ENCODE measurements around the gene LEKR1.

DNA sequence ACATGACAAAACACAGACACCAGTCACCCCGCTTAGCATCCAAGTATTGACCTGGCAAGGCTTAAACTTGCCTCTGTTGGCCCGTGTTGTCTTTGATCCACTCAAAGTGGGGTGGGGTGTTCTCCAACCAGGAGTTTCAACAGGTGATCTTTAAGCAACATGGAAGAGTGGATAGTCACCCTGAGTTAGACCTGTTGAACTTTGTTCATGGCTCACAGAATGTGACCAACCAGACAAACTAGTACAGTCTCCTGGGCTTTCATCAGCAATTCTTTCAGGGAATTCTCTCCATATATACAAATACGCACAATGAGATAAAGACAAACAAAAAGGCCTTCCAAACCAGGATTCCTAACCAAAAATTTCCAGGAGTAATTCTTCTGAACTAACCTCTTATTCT, 11.9 kb downstream of the LEKR1 start:
- TF ChIP-seq, protein P1, sequence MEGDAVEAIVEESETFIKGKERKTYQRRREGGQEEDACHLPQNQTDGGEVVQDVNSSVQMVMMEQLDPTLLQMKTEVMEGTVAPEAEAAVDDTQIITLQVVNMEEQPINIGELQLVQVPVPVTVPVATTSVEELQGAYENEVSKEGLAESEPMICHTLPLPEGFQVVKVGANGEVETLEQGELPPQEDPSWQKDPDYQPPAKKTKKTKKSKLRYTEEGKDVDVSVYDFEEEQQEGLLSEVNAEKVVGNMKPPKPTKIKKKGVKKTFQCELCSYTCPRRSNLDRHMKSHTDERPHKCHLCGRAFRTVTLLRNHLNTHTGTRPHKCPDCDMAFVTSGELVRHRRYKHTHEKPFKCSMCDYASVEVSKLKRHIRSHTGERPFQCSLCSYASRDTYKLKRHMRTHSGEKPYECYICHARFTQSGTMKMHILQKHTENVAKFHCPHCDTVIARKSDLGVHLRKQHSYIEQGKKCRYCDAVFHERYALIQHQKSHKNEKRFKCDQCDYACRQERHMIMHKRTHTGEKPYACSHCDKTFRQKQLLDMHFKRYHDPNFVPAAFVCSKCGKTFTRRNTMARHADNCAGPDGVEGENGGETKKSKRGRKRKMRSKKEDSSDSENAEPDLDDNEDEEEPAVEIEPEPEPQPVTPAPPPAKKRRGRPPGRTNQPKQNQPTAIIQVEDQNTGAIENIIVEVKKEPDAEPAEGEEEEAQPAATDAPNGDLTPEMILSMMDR (conservative IDR thresholded peaks at IDR 0.05; ENCODE audit: low read depth, low read length) = no peak
- no peak for TF ChIP-seq EZH2 (IDR thresholded peaks at IDR 0.05; ENCODE audit: borderline replicate concordance, low read depth, low read length, poor library complexity, severe bottlenecking)

Data from A673 (cell line).